Activated CD4-positive, alpha-beta T cell treated with anti-CD3 and anti-CD28 coated beads for 4 hours (primary cell): ENCODE measurements around the gene AEBP1.

ENCODE experiments used
- DNase-seq, 2 donors: peaks; one replicate each; pipeline ENCODE4 v3.0.0-alpha.2; 2020

The AEBP1 gene

GRCh38 chr7:44158096-44158872 lies 54.1 kb downstream of the AEBP1 start:
- DNase-seq = no peak

- no peak for DNase-seq
Measured at GRCh38 chr7:44158873-44159631, 54.9 kb downstream of the AEBP1 start.

GRCh38 chr7:44159824-44160630 lies 55.9 kb downstream of the AEBP1 start:
- no peak for DNase-seq

- no peak for DNase-seq
Measured at GRCh38 chr7:44161371-44161770, 57.2 kb downstream of the AEBP1 start.

- DNase-seq = no peak
Measured at GRCh38 chr7:44162179-44162578, 58.0 kb downstream of the AEBP1 start.

GRCh38 chr7:44162785-44163395 lies 58.7 kb downstream of the AEBP1 start:
- no peak for DNase-seq

- DNase-seq = no peak
Measured at GRCh38 chr7:44163591-44163990, 59.4 kb downstream of the AEBP1 start.
